Ishikawa (cell line): ENCODE measurements around the gene EEFSEC.

Source experiments
- CEBPB ChIP-seq: IDR thresholded peaks from 2 replicates; pipeline ENCODE4 v1.6.1; 2012
- EGR1 ChIP-seq: IDR thresholded peaks from 2 replicates; pipeline ENCODE4 v1.6.1; 2012
- EP300 ChIP-seq: IDR thresholded peaks from 2 replicates; pipeline ENCODE4 v1.6.1; 2012; ENCODE audit warnings: borderline replicate concordance
- FOXM1 ChIP-seq: IDR thresholded peaks from 2 replicates; pipeline ENCODE4 v1.6.1; 2012; ENCODE audit warnings: low read depth, borderline replicate concordance
- MAX ChIP-seq: IDR thresholded peaks from 2 replicates; pipeline ENCODE4 v1.6.1; 2012
- NFIC ChIP-seq: IDR thresholded peaks from 2 replicates; pipeline ENCODE4 v1.6.1; 2012
- RAD21 ChIP-seq: IDR thresholded peaks from 2 replicates; pipeline ENCODE4 v1.6.1; 2012; ENCODE audit warnings: low read depth
- REST ChIP-seq: IDR thresholded peaks from 2 replicates; pipeline ENCODE4 v1.6.1; 2012; ENCODE audit warnings: low read depth, mild to moderate bottlenecking
- TAF1 ChIP-seq: IDR thresholded peaks from 2 replicates; pipeline ENCODE4 v1.6.1; 2012; ENCODE audit warnings: low read depth, mild to moderate bottlenecking
- TCF12 ChIP-seq: IDR thresholded peaks from 2 replicates; pipeline ENCODE4 v1.6.1; 2012; ENCODE audit warnings: low read depth
- TEAD4 ChIP-seq: IDR thresholded peaks from 2 replicates; pipeline ENCODE4 v1.6.1; 2012
- USF1 ChIP-seq: IDR thresholded peaks from 2 replicates; pipeline ENCODE4 v1.6.1; 2012
- YY1 ChIP-seq: IDR thresholded peaks from 2 replicates; pipeline ENCODE4 v1.6.1; 2012; ENCODE audit warnings: low read depth
- ZBTB7A ChIP-seq: IDR thresholded peaks from 2 replicates; pipeline ENCODE4 v1.6.1; 2012; ENCODE audit warnings: low read depth

EEFSEC gene

GRCh38 chr3:128429751-128430150 lies 276.5 kb downstream of the EEFSEC start:
- TF ChIP-seq TAF1: no peak

- TF ChIP-seq MAX: no peak
- no peak for TF ChIP-seq ZBTB7A
- no peak for TF ChIP-seq RAD21
- TF ChIP-seq REST: no peak
- no peak for TF ChIP-seq CEBPB
- no peak for TF ChIP-seq USF1
- TF ChIP-seq EGR1: no peak
- no peak for TF ChIP-seq FOXM1
Measured at GRCh38 chr3:128430301-128430700, 277.0 kb downstream of the EEFSEC start.

GRCh38 chr3:128430731-128431130 lies 277.4 kb downstream of the EEFSEC start:
- TF ChIP-seq YY1: no peak
- TF ChIP-seq MAX: no peak
- no peak for TF ChIP-seq TAF1
- no peak for TF ChIP-seq NFIC
- TF ChIP-seq FOXM1: no peak

- TF ChIP-seq TCF12 (no peak), YY1 (no peak), EGR1 (no peak), CEBPB (no peak), TEAD4 (no peak), TAF1 (no peak), ZBTB7A (no peak), RAD21 (no peak), USF1 (no peak), NFIC (no peak)
Measured at GRCh38 chr3:128431803-128432300, 278.6 kb downstream of the EEFSEC start.

- TF ChIP-seq ZBTB7A (peak; percentile 50; the same call in 1 of the 2 replicates), TEAD4 (no peak), REST (no peak), MAX (peak; percentile 46), YY1 (peak; percentile 70; the same call in 1 of the 2 replicates), TCF12 (0 out of 2 replicates have a peak, but pooled peaks have one; percentile 13)
Measured at GRCh38 chr3:128432301-128432970, 279.2 kb downstream of the EEFSEC start.

GRCh38 chr3:128432971-128433836 lies 279.9 kb downstream of the EEFSEC start:
- no peak for TF ChIP-seq USF1
- 0 out of 2 replicates have a peak, but pooled peaks have one; percentile 11 for TF ChIP-seq TAF1
- TF ChIP-seq RAD21: no peak; the same call in 1 of the 2 replicates
- TF ChIP-seq CEBPB: no peak
- no peak for TF ChIP-seq MAX
- no peak for TF ChIP-seq EGR1
- TF ChIP-seq EP300: no peak
